Putamen (tissue), 1 donor: Measurements from ENCODE around the gene MUC4.
"Not testable (repeated sequence)": the region's sequence is repeated elsewhere in the genome, so short reads cannot be mapped to it uniquely, and the experiment has no call there.

Experiments used
- DNase-seq: peaks from one replicate; pipeline ENCODE4 v3.0.0-alpha.2; 2016; ENCODE audit warnings: low spot score

The MUC4 gene

GRCh38 chr3:195715134-195715533, 96.6 kb downstream of the MUC4 start:
- no peak for DNase-seq

- DNase-seq = no peak
Measured at GRCh38 chr3:195714380-195715011, 97.2 kb downstream of the MUC4 start.

DNA sequence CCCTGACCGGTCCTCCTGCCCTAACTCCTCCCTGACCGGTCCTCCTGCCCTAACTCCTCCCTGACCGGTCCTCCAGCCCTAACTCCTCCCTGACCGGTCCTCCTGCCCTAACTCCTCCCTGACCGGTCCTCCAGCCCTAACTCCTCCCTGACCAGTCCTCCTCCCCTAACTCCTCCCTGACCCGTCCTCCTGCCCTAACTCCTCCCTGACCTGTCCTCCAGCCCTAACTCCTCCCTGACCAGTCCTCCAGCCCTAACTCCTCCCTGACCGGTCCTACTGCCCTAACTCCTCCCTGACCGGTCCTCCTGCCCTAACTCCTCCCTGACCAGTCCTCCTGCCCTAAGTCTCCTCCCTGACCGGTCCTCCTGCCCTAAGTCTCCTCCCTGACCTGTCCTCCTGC, 98.6 kb downstream of the MUC4 start:
- DNase-seq = not testable (repeated sequence)

GRCh38 chr3:195712535-195712910, 99.2 kb downstream of the MUC4 start:
- DNase-seq = not testable (repeated sequence)

DNA sequence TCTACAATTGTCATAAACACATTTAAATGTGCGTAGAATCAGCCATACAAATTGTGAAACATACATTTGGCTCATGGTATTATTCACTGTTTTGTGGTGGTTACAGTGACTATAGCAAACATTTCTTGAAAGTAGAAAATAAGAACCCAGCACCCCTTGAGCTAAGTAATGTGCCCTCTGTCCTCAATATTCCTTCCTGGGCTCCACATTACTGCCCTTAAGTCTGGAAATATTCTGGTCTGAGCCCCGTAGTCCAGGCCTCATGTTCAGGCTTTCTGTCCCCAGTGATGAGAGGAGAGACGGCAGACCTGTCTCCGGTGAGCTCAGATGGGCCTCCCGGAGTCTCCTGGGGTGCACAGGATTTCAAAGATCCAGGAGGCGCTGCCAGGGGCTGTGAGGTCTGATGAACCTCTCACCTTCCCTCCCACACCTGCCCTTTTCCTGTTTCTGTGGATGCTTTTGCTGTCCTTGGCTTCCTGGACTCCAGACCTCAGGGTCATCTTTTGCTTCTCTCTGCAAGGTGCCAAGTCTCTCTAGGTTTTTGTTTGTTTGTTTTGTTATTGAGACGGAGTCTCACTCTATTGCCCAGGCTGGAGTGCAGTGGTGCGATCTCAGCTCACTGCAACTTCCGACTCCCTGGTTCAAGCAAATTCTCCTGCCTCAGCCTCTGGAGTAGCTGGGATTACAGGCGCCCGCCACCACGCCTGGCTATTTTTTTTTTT, 99.8 kb downstream of the MUC4 start:
- DNase-seq = no peak

DNA sequence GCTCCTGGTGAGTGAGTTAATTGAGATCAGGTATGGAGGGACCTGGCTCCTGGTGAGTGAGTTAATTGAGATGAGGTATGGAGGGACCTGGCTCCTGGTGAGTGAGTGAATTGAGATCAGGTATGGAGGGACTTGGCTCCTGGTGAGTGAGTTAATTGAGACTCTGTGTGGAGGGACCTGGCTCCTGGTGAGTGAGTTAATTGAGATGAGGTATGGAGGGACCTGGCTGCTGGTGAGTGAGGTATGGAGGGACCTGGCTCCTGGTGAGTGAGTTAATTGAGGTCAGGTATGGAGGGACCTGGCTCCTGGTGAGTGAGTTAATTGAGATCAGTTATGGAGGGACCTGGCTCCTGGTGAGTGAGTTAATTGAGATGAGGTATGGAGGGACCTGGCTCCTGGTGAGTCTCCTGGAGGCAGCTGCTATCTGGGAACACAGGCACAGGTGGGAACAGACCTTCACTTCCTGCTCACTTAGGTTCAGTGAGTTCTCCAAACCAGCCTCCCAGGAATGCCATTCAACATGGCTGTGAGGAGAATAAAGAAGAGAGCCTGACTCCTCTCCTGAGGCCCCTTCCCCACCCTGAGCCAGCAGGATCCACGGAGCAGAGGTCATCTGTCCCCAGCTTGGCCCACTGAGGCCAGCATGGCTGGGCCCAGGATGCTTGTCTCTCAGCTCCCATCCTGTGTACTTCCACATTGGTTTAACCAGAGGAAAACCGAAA, 100.5 kb downstream of the MUC4 start:
- DNase-seq = not testable (repeated sequence)

- not testable (repeated sequence) for DNase-seq
Measured at GRCh38 chr3:195710126-195710905, 101.4 kb downstream of the MUC4 start.

DNA sequence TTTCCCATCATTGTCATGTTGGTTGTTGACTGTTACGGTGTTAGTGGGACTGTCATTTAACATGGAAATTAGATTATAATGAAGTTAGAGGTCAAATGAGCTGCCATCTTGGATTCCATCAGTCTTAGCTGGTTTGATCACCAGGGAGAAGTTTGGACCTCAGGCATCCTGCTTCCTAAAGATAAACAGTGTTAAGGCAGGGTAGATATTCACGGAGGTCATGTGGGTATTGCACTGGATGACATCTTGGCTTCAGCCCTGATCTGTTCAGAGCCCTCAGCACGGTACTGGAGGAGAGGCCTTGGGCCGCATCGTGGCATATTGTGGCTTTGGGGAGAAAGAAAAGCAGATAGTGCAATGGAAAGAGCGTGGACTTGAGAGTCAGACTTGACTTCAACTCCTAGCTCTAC, 102.0 kb downstream of the MUC4 start:
- no peak for DNase-seq

DNA sequence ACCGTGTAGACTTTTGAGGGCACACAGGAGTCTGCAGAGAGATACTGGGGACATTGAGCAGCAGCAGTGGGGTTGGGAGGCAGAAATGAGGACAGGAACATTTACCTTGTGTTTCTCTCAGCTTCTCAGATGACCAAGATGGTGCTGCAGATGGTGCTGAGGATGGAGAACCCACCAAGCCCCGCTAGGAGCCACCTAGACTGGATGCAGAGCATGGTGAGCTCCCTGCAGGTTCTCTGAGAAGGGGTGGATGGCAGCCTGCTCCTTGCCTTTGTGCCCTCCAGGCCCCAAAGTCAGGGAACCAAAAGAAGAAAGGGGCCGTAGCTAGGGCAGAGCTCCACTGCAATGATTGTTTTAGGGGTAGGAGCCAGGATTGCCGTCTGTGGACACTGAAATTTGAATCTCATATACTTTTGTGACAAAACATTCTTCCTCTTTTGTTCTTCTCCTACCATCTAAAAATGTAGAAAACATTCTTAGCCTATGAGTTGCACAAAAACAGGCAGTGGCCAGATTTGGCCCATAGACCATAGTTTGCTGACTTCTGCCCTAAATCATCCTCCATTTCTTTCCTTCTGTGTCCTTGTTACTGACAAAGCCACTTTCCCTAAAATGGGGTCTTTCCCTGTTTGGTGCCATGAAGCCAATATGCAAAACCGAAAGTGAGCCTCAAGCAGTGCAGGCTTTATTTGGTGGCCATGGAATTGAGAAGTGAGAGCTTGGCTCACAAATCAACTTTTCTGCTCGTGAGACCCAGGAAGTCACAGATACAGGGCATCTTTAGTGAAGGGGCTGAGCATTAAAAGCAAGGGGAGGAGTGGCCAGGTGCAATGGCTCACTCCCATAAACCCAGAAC, 102.9 kb downstream of the MUC4 start:
- DNase-seq = no peak

DNA sequence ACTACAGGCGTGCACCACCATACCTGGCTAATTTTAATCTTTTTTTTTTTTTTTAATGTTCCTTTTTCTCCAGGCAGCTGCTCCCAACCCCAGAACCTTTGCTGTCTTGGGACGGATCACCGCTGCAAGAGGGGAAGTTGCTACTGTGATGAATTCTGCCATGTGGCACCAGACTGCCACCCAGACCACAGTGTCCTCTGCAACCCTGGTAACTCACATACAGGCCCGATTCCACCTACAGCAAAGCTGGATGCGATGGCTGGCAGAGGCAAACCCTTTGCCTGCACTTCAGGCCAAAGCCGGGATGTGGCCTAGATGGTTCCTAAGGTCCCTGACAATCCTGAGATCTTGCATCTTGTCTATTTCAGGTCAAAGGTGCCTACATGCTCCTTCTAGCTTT, 103.7 kb downstream of the MUC4 start:
- DNase-seq = no peak

DNA sequence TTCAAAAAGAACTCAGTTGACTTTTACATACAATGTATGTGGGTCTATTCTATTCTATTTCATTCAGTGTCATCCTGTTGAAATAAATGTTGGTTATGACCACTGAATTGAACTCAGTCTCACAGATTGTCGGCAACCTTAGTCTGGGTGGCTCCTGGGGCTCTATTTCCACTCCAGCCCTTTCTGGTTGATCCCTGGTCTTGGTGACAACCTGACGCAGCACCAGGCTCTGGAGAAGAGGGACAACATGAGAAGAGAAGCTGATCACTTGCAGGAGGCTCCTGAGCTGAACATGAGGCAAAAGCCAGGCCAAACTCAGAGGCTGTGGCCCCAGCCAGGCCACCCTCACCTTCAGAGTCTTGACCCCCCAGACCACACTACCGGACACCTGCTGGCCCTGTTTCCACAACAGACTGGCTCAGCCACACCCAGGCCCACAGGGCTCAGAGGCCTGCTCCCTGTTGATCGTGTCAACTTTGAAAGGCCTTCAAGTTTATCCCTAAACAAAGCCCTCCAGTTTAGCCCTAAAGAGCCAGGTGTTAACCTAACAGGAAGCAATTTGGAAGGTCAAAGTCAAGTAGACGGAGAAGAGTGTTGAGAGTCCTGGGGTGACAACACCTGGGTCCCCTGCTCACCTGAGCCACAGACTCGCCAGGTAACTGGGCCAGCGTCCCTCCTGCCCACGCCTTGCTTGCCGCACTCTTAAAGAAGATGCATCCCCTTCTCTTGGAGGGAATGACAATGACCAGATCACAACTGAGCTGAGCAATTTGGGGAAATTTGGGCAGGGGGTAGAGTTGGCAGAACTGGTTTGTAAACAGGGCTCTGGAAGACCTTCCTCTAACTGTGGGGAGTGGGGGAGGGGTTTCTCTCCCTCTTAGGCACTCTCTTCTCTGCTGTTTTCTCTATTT, 106.4 kb downstream of the MUC4 start:
- no peak for DNase-seq

- no peak for DNase-seq
Measured at GRCh38 chr3:195704433-195704999, 107.2 kb downstream of the MUC4 start.

GRCh38 chr3:195703776-195704175, 108.0 kb downstream of the MUC4 start:
- no peak for DNase-seq

DNA sequence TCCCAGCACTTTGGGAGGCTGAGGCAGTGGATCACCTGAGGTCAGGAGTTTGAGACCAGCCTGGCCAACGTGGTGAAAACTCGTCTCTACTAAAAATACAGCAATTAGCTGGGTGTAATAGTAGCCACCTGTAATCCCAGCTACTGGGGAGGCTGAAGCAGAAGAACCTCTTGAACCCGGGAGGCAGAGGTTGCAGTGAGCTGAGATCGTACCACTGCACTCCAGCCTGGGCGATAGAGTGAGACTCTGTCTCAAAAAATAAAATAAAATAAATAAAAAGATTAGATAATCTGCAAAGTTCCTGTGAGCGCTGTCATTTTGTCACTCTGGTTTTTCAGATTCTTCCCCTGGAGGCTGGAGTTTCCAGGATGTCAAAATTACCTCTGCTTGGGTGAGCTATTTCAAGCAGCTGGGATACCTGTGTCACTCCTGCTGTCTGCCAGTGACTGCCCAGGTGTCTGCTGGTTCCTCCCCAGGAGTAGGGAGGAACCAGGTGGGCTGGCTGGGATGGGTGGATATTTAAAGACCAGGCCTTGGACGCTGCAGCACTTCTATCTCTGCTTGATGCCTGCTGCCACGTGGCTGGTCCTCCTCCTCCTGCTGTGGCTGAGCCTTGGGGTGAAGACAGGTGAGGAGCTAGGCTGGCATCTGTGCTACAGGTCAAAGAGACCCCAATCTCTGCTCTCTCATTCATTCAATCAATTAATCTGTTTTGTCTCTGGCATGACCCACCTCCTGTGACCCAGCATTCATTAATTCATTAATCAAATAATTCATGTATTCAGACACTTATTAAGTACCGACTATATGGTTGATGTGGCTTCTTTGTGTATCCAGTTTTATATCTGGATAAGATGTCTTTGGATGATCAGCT, 110.5 kb downstream of the MUC4 start:
- DNase-seq = no peak

- no peak for DNase-seq
Measured at GRCh38 chr3:195700319-195700718, 111.4 kb downstream of the MUC4 start.

- no peak for DNase-seq
Measured at GRCh38 chr3:195699860-195700259, 111.9 kb downstream of the MUC4 start.

GRCh38 chr3:195699388-195699771, 112.3 kb downstream of the MUC4 start:
- DNase-seq = no peak

GRCh38 chr3:195698647-195699387, 112.9 kb downstream of the MUC4 start:
- no peak for DNase-seq
